Endothelial cell of umbilical vein (primary cell): ENCODE results near the gene KCNMB4. TPM values are rescaled to one million over a fixed set of nuclear protein-coding genes. Genes with fewer than 3 reads are reported as not detected.

Experiments
- BruUV-seq: library from RNA; stranded (reverse); fragments of 400-500 nt; replicated peaks from 2 replicates; lab custom pipeline; 2021; lab: Mats Ljungman, UMichigan
- CTCF ChIA-PET: fragments of 300-600, 350-600 bp; sonication (Branson Sonifier 250); formaldehyde crosslinking; loops from one replicate; lab custom pipeline; 2021; ENCODE audit warnings: antibody characterized with exemption, inconsistent platforms; lab: Charles Lee
- POLR2A ChIA-PET: fragments of 300-600, 350-600 bp; sonication (Branson Sonifier 250); formaldehyde crosslinking; loops from one replicate; lab custom pipeline; 2021; ENCODE audit warnings: antibody characterized with exemption, inconsistent platforms; lab: Charles Lee
- DNase-seq: peaks from one replicate; pipeline ENCODE4 v3.0.0-alpha.2; 2011; ENCODE audit warnings: low read depth, low spot score
- FAIRE-seq: peaks from 2 replicates; lab custom pipeline; 2011; peaks lifted over from hg19 to GRCh38; lab: Jason Lieb, UNC
- H2AFZ ChIP-seq: 2 replicates; pipeline ENCODE4 v1.6.0; 2012; ENCODE audit warnings: low read depth, low read length, control low read depth, inconsistent platforms
- H3K27ac ChIP-seq: 2 replicates; pipeline ENCODE4 v1.5.1; 2011; ENCODE audit warnings: low read depth, mild to moderate bottlenecking, control low read depth, low read length, moderate library complexity; ENCODE audit not compliant: insufficient read depth
- H3K27me3 ChIP-seq, 2 experiments: 2 replicates each; pipeline versions ENCODE4 v1.6.0 to v1.6.1; 2011; ENCODE audit warnings: low read length in 2 of 2, mixed read lengths in 1 of 2; ENCODE audit not compliant: control insufficient read depth in 2 of 2, insufficient read depth in 2 of 2
- H3K36me3 ChIP-seq, 2 experiments: 2 replicates in 1 of 2; 3 replicates in 1 of 2; pipeline ENCODE4 v1.5.1; 2011; ENCODE audit warnings: low read length in 2 of 2, mild to moderate bottlenecking in 1 of 2, moderate library complexity in 1 of 2; ENCODE audit not compliant: control insufficient read depth in 2 of 2, insufficient read depth in 2 of 2; ENCODE audit errors: extremely low read depth in 1 of 2
- H3K4me1 ChIP-seq: 3 replicates; pipeline ENCODE4 v1.5.1; 2011; ENCODE audit warnings: mild to moderate bottlenecking, low read length; ENCODE audit not compliant: control insufficient read depth, insufficient read depth; ENCODE audit errors: extremely low read depth
- H3K4me2 ChIP-seq: 2 replicates; pipeline ENCODE4 v1.6.1; 2011; ENCODE audit warnings: low read length, control low read depth, mixed read lengths; ENCODE audit not compliant: insufficient read depth
- H3K4me3 ChIP-seq, 3 experiments: fragments of 200-600 bp in 1 of 3; sonication (generic), shearing (Covaris generic) in 1 of 3; replicated peaks in 1 of 3; 2 replicates each; pipeline ENCODE4 v1.5.1; 2011 to 2016; ENCODE audit warnings: control low read depth in 3 of 3, low read length in 3 of 3, mild to moderate bottlenecking in 2 of 3, inconsistent platforms in 1 of 3, low read depth in 1 of 3, moderate library complexity in 1 of 3; ENCODE audit not compliant: insufficient read depth in 1 of 3
- H3K79me2 ChIP-seq: 2 replicates; pipeline ENCODE4 v1.6.0; 2012; ENCODE audit warnings: low read length, inconsistent platforms; ENCODE audit not compliant: control insufficient read depth, insufficient read depth
- H3K9ac ChIP-seq: replicated peaks from 2 replicates; pipeline ENCODE3; 2011; ENCODE audit warnings: low read length, control low read depth; ENCODE audit not compliant: insufficient read depth; ENCODE audit errors: extremely low read depth
- H3K9me1 ChIP-seq: replicated peaks from 3 replicates; pipeline ENCODE4 v1.6.0; 2011; ENCODE audit warnings: mild to moderate bottlenecking, low read length; ENCODE audit not compliant: control insufficient read depth, insufficient read depth; ENCODE audit errors: extremely low read depth
- H3K9me3 ChIP-seq: replicated peaks from 2 replicates; pipeline ENCODE4 v1.5.1; 2012; ENCODE audit warnings: low read length, inconsistent platforms; ENCODE audit not compliant: control insufficient read depth, insufficient read depth
- H4K20me1 ChIP-seq: replicated peaks from 2 replicates; pipeline ENCODE3; 2011; ENCODE audit warnings: mild to moderate bottlenecking, low read length; ENCODE audit not compliant: control insufficient read depth, insufficient read depth; ENCODE audit errors: extremely low read depth
- CTCF ChIP-seq, 2 donors: IDR thresholded peaks; 1 replicate in 1 of 2; 2 replicates in 1 of 2; pipeline ENCODE4 v1.5.1; 2011; ENCODE audit warnings: low read length in 2 of 2, mild to moderate bottlenecking in 2 of 2, moderate library complexity in 2 of 2, control low read depth in 1 of 2, inconsistent platforms in 1 of 2, low read depth in 1 of 2; ENCODE audit not compliant: insufficient read depth in 1 of 2; ENCODE audit errors: extremely low read depth in 1 of 2
- FOS ChIP-seq: IDR thresholded peaks from 2 replicates; pipeline ENCODE4 v1.6.1; 2011; ENCODE audit warnings: mild to moderate bottlenecking, low read length, moderate library complexity, borderline replicate concordance; ENCODE audit not compliant: insufficient read depth
- GATA2 ChIP-seq: IDR thresholded peaks from 2 replicates; pipeline ENCODE4 v1.7.0; 2011; ENCODE audit warnings: low read depth, mild to moderate bottlenecking, moderate library complexity, mixed read lengths, low read length; ENCODE audit not compliant: insufficient read length, insufficient read depth
- JUN ChIP-seq: IDR thresholded peaks from 2 replicates; pipeline ENCODE4 v1.6.1; 2011; ENCODE audit warnings: borderline replicate concordance, low read depth; ENCODE audit not compliant: insufficient read length, insufficient read depth
- MAX ChIP-seq: IDR thresholded peaks from 2 replicates; pipeline ENCODE4 v1.6.1; 2011; ENCODE audit not compliant: insufficient read depth, insufficient read length
- MYC ChIP-seq: IDR thresholded peaks from one replicate; pipeline ENCODE4 v1.6.1; 2011; ENCODE audit warnings: mild to moderate bottlenecking, low read depth, low read length
- POLR2A ChIP-seq: IDR thresholded peaks from 2 replicates; pipeline ENCODE4 v1.6.1; 2012; ENCODE audit warnings: low read depth, mild to moderate bottlenecking, control low read depth, low read length
- POLR2AphosphoS5 ChIP-seq: IDR thresholded peaks from 2 replicates; pipeline ENCODE4 v1.6.1; 2012; ENCODE audit warnings: low read depth, mild to moderate bottlenecking, control low read depth, low read length, moderate library complexity; ENCODE audit not compliant: insufficient read depth
- dilution Hi-C: fragments of 300-500 bp; cut with MboI; formaldehyde crosslinking; loops from one replicate; pipeline ENCODE4 v1.15.0; 2019; ENCODE audit warnings: low sequenced_read_pairs; ENCODE audit not compliant: extremely low pct_ligation_motif_present
- intact Hi-C: fragments of 100-400 bp; cut with micrococcal nuclease; formaldehyde crosslinking; loops from one replicate; pipeline ENCODE4 v1.10.0; 2022
- polyA plus RNA-seq, 4 experiments: library from polyadenylated mRNA; depleted of rRNA in 3 of 4; stranded (reverse) in 3 of 4; unstranded in 1 of 4; fragments of >200 nt; gene quantifications; 2 replicates each; pipeline versions ENCODE4 v1.2.1 to v1.2.3, GENCODE V29; 2011 to 2012; ENCODE audit warnings: missing spikeins in 1 of 4
- total RNA-seq: library from RNA; stranded (reverse); gene quantifications from 2 replicates; pipeline ENCODE4 v1.2.3, GENCODE V29; 2021

KCNMB4 gene
- total and polyA plus RNA-seq, 2 donors (not counting 3 experiments of a cell fraction or from before 2014, with no cell fraction given), result 0.97 to 2.0 TPM

- H3K4me3 ChIP-seq, result no peak overlapping the region
- no peaks in the 10 kb centered on the region for H3K9me1 ChIP-seq
- CTCF ChIA-PET, result interaction anchor here (0.8 kb wide), 1 partner anchor 335 kb away, joined by 3 read pairs; no protein-coding TSS in a partner anchor
- DNase-seq (no peak), FAIRE-seq (no peak)
- no TSS peak for BruUV-seq
- no peaks in the 10 kb centered on the region for H3K9me3 ChIP-seq
- no peak overlapping the region for H3K4me2 ChIP-seq
- intact Hi-C loops (no loop called here), dilution Hi-C loops (no loop called here)
- H3K27ac ChIP-seq, result no peak overlapping the region
- H4K20me1 ChIP-seq, result no peaks in the 10 kb centered on the region
- H3K36me3 ChIP-seq, result no peaks in the 10 kb centered on the region
- no peaks in the 10 kb centered on the region for H3K79me2 ChIP-seq
- no peak overlapping the region for H2AFZ ChIP-seq
- H3K9ac ChIP-seq, result no peak overlapping the region
- no peaks in the 10 kb centered on the region for H3K4me1 ChIP-seq
- H3K27me3 ChIP-seq, result peaks cover 0 to 2% of the 10 kb centered on the region in 2 experiments
- TF ChIP-seq JUN (no peak), FOS (no peak), POLR2AphosphoS5 (no peak)
- POLR2A ChIA-PET, result no interaction called here
These were observed 32.8 kb downstream of the KCNMB4 start for GRCh38 chr12:70398862-70399261.

- FAIRE-seq (no peak), DNase-seq (no peak)
- Histone ChIP-seq H3K36me3 (no peaks in the 10 kb centered on the region), H3K27ac (no peak overlapping the region), H3K27me3 (peaks cover 0 to 2% of the 10 kb centered on the region in 2 experiments), H3K9ac (no peak overlapping the region), H2AFZ (no peak overlapping the region), H3K4me1 (no peaks in the 10 kb centered on the region), H3K4me2 (no peak overlapping the region), H3K79me2 (no peaks in the 10 kb centered on the region), H3K9me3 (no peaks in the 10 kb centered on the region), H4K20me1 (no peaks in the 10 kb centered on the region), H3K4me3 (no peak overlapping the region), H3K9me1 (no peaks in the 10 kb centered on the region)
- dilution Hi-C loops (no loop called here), intact Hi-C loops (no loop called here)
- BruUV-seq, result no TSS peak
- ChIA-PET CTCF (no interaction called here), POLR2A (no interaction called here)
- TF ChIP-seq POLR2AphosphoS5 (no peak), MAX (no peak), MYC (no peak), CTCF (IDR thresholded peaks at IDR 0.05; ENCODE audit: extremely low read depth in 1 of 2, insufficient read depth in 1 of 2, low read depth in 1 of 2, low read length in 2 of 2) (no peak), GATA2 (no peak), POLR2A (no peak)
These were observed 33.2 kb downstream of the KCNMB4 start for GRCh38 chr12:70399311-70399710.
